NCI-H526 treated with DMSO at 0.1 percent for 48 hours (cell line): ENCODE data around the gene STAC3.
A peak's percentile ranks its signal among the peaks of the same experiment; 100 is the strongest.
"Not testable (repeated sequence)": the region's sequence is repeated elsewhere in the genome, so short reads cannot be mapped to it uniquely, and the experiment has no call there.

ENCODE experiments used
- DNase-seq: peaks from one replicate; lab custom pipeline; 2025; lab: John Stamatoyannopoulos, UW

Gene STAC3

DNA sequence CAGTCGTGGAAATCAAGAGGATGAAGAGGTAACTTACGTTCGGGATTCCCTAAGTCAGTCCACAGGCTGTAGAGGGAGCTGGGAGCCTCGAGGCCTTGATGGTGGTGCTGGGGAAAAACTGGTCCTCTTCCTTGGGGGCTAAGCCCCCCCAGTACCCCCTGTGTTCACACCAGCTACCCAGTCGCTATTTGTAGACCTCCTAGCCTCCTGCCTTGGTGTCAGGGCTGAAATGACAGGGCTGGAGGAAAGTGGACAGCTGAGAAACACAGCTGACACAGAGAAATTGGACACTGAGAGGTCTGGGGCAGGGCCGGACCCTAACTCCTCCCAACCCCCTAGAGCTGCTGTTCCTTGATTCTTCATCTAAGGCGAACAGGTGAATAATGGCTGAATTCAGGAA is at the start of gene STAC3:
Gene STAC3, minus strand, starts transcription at position 232 of the 400 bp plus-strand sequence. CDS start 1,551 bp downstream, outside the sequence.
- no peak for DNase-seq

GRCh38 chr12:57299514-57300016 is 48.6 kb upstream of the STAC3 start:
- peak; percentile 11 for DNase-seq

DNA sequence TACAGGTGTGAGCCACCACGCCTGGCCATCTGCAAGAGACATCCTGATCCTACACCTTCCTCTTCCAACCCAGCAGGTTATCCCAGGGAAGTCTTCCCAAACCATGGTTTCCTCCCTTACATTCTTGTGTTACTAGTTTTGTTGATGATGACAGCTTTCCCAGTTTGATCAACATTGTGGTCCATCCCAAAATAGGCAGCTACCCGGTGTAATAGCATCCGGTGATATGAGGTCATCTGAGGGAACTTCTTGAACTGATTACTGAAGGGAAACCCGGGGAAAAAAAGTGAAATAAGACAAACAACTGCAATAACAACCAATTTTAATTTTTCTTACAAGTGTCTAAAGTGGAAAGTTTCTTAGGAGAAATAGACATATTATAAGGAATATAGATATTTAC is 45.3 kb upstream of the STAC3 start:
- DNase-seq = no peak

- not testable (repeated sequence) for DNase-seq
Observed at GRCh38 chr12:57282073-57282472, 31.1 kb upstream of the STAC3 start.

DNA sequence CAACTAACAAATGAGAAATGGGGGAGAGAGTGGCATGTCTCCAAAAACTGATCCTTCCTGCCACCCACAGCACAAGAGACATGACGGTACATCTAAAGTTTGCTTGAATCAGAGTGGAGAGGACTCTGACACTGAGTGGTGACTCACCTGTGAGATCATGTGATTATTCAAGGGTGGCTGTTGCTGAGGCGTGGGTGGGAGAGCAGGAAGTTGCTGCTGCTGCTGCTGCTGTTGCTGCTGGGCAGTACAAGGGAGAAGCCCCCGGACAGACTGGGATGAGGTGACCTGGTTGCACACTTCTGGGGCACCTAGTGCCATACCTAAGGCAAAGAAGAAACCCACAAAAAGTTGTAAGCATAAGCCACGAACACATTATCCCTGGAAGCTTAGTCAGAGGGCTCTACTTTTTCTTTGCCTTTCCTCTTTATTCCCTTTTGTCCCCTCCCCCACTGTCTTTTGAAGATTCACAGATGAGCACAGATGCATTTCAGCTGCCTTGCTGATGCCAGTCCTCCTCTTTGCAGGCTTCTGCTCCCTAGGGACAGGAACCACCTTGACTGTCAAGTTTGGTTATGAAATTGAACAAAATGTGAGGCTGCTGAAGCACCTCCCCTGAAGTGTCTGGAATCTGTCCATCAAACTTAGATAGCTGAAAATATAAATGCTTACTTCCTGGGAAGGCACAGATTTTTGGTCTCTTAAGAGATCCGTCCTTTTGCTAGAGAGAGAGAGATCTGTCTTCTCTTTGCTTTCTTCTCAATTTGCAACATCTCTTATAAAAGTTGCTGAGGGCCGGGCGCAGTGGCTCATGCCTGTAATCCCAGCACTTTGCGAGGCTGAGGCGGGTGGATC is 29.4 kb upstream of the STAC3 start:
- DNase-seq = no peak

- no peak for DNase-seq
Observed at GRCh38 chr12:57278465-57279381, 27.7 kb upstream of the STAC3 start.

DNA sequence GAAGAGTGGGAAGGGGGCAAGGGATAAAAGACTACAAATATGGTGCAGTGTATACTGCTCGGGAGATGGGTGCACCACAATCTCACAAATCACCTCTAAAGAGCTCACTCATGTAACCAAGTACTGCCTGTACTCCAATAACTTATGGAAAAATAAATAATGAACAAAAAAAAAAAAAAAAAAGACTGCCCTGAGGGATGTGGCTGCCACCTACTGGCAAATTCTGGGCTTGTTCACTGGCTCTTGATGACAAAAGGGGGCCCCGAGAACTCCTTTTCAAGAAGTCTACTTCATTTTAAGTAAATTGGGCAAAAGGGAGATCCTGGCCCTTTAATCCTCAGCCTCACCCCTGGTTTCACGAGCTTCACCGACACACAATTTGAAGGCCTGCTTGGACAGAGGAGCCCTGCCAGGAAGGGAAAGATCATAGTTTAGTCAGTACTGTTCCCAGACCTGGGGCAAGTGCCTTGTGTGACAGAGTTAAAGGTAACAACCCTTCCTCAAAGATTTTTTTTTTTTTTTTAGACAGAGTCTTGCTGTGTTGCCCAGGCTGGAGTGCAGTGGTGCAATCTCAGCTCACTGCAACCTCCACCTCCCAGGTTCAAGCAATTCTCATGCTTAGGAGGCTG is 26.1 kb upstream of the STAC3 start:
- no peak for DNase-seq

DNA sequence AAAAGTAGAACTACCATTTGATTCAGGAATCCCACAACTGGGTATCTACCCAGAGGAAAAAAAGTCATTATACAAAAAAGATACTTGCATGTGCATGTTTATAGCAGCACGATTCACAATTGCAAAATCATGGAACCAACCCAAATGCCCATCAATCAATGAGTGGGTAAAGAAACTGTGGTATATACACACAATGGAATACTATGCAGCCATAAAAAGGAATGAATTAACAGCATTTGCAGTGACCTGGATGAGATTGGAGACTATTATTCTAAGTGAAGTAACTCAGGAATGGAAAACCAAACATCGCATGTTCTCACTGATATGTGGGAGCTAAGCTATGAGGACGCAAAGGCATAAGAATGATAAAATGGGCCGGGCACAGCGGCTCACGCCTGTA is 25.2 kb upstream of the STAC3 start:
- DNase-seq = not testable (repeated sequence)

DNA sequence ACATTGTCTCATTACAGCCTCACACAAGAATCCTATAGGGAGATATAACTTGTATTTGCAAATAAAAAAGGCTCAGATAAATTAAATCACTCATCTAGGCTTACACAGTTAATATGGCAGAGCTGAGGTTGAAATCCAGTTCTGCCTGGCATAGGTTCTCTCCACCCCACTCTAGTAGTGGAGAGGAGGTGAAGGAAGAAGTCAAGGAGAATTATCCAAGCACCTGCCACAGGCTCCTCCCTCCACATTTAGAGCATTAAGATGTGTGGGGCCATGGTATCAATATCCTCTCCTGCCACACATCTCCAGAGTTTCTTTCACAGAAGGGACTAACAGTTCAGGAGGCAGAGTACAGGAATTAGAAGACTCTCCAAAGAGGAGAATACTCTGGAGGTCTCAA is 22.5 kb upstream of the STAC3 start:
- no peak for DNase-seq

GRCh38 chr12:57272337-57273151 is 21.6 kb upstream of the STAC3 start:
- DNase-seq = no peak

- no peak for DNase-seq
Observed at GRCh38 chr12:57270966-57271470, 20.0 kb upstream of the STAC3 start.

GRCh38 chr12:57268264-57268663 is 17.3 kb upstream of the STAC3 start:
- no peak for DNase-seq

DNA sequence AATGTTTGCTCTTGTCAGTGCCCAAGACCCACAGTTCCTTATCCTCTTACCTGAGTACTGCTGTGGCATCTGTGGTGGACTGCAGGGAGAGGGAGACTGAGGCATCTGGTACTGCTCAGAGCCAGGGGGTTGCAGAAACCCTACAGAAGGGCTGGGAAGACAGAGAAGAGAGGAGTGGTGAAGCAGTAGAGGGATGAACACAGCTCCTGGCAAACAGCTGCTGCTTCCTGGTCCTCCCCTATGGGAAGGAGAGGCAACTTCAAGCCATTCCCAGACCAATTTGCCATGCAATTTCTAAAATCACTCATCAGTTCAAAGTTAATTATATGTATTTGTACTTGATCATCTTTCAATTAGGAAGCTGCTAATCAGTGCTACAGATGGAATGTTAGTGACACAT is 15.7 kb upstream of the STAC3 start:
- no peak for DNase-seq

DNA sequence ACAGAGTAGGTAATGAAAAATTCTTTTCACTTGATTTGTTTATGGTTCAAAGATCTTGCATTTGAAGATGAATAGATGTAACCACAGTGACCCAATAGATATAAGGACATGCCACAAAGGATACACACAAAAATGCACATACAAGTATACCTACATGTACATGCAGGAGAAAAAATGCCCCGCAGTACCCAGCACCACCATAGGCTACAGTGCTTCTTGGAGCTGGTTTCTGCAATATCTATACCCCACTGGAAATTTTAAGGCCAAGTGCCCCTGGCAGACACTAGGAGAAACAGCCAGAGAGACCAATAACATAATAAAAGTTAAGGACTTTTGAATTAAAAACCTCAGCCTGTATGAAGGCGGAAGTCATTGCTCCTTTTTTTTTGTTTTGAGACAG is 12.1 kb upstream of the STAC3 start:
- DNase-seq = no peak

GRCh38 chr12:57262126-57262822 is 11.3 kb upstream of the STAC3 start:
- DNase-seq = no peak

DNA sequence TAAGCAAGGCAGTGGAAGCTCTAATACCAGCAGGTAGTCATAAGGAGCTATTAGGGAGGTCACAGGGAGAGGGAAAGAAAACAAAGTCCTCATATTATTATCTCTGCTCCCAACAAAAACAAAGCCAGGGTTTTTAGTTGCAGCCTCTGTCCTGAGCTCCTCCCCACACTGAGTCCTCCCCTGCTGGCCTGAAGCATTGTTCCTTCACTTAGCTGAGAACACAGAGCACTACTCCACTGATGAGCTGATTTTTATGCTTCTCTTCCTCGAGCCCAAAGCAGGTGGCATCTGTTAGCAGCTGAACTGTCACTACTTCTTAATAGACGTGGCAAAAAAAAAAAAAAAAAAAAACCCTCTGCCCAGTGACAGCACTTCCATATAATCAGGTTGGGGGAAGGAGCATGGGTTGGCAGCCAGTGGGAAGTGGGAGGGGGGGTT is 10.5 kb upstream of the STAC3 start:
- no peak for DNase-seq

DNA sequence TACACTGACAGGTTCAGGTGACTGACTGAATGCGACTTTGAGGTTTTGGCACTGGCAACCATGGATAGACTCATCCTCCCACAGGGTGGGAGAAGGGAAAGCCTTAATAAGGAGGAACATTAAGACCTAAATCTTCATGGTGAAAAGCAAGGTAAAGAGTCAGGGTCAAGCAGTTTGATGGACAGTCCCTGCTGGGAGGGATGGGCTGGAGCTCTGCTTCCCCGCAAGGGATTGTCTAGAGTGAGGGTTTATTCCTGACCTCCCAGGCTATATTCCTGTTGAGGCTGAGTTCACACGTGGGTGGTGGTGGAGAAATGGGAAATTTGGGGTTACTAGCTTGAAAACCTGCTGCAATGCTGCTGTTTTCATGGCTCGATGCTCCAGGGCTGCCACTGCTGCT is 9.4 kb upstream of the STAC3 start:
- no peak for DNase-seq

DNA sequence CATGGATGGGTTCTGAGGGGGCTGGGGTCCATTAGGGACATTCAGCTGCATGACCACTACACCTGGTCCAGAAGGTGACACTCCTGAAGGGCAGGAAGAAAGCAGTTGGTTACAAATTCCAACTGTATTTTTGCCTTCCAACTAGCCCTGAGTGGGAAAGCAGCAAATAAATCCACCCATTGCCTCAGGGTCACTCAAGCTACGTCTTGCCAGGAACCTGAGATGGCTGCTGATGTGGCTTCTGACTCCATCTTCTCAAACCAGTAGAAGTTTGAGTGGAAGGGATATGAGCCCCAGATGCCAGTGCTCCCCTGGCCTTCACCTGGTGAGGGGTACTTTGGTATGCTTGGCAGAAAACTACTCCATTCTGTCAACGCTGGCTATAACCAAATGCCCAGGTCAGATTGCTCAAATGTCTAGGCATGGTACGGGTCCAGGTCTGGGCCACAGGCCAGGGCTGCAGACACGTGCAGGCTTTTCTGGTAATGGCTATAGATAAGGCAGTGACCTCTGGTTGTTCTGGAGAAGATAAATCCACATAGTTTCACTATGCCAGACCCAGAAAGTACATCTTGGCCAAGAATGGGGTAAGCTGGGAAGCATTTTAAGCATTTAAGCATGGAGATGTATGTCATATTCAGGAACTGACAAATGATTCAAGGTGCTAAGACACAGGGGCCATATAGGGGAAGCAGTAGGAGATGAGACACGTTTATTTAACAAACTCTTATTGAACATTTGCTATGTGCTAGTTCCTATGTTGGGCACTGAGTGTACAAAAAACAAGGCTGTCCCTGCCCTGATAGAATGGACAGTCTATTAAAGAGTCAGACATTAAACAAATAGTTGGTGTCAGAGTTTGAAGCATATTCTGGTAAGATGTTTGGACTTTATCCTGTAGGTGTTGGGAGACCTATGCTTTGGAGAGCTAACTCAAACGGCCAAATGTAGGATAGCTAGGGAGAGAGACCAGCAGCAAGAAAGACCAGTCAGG is 8.3 kb upstream of the STAC3 start:
- no peak for DNase-seq

- no peak for DNase-seq
Observed at GRCh38 chr12:57255916-57256315, 4.9 kb upstream of the STAC3 start.
